T-helper 2 cell treated with Interferon-gamma antibody and Interleukin-4, amounts not matched to agents 100 ng/mL and 5 ng/mL, for 36 hours (primary cell): Measurements from ENCODE around the gene ENOX1. TPM values are rescaled to one million over a fixed set of nuclear protein-coding genes. Genes with fewer than 3 reads are reported as not detected.

Experiments
- intact Hi-C: fragments of 100-400 bp; cut with micrococcal nuclease; formaldehyde crosslinking; loops from one replicate; pipeline ENCODE4 v1.15.1; 2023
- total RNA-seq: library from RNA; stranded (reverse); gene quantifications from 2 replicates; pipeline ENCODE4 v1.2.3, GENCODE V29; 2022

The ENOX1 gene
- total RNA-seq, 1 donor from 2014 or later = not detected

DNA sequence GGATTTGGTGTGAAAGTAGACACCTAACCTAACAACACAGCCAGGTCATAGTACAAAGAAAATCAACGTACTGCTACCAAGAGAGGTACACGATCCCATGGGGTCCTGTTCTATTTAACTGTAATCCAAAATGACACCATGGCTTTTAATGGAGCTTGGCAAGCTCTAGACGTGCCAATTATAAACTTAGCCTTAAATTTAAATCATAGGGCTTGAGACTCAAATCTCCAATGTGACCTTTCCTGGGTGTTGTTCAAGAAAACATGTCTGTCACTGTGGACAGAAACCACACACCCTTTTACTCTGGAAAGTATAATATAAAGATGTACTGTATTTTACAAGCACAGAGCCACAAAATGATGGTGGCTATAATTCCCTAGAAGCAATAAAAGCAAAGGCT is 299.3 kb downstream of the ENOX1 start:
- intact Hi-C loops = no loop called here

DNA sequence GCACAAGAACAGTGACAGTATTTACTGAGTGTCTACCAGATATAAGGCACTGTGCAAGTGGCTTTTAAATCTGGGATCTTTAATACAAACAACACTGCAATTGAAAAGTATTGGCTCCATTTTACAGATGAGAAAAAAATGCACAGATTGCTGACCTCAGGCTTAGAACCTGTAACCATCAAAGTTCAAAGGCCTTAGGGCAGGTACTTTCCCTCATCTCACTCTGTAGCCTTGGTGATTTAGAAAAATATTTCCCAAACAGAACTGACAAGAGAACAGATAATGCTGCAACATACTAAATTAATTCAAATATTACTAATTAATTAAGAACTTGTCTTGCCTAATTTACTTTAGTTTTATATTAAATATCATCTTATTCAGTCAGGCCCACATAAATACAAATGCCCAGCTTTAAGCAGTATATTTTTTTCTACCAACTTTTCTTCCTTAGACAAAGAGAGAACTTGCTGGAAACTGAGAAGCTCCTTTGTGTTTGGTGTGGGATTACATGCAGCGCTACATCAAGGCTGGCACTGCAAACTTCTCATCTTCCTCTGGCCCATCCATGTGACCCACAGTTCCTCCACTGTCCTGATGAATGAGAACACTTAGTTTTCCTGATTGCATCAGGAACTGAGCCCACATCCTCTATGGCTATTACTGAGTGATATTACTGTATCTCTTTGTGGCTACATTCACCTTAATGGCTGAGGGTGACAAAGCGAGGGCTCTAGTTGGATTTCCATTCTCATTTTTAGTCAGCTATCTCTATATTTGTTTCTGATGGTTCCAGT is 302.1 kb downstream of the ENOX1 start:
- intact Hi-C loops = no loop called here

DNA sequence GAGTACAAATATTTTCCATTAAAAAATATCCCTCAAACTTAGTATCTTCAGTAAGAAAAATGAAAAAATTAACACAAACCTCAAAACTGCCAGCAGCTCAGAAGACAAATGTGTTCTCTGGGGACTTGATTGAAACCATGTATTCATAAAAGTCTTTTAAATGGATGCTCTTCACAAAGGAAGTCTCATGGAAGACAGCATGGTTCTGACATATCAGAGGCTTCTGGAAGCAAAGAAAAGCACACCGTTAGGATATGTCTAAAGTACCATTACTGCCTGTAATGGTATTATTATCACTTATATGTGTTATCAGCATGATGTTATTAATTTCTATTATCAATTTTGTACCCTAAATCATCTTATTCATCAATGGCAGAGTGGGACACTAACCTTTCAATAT is 302.8 kb downstream of the ENOX1 start:
- intact Hi-C loops = no loop called here

DNA sequence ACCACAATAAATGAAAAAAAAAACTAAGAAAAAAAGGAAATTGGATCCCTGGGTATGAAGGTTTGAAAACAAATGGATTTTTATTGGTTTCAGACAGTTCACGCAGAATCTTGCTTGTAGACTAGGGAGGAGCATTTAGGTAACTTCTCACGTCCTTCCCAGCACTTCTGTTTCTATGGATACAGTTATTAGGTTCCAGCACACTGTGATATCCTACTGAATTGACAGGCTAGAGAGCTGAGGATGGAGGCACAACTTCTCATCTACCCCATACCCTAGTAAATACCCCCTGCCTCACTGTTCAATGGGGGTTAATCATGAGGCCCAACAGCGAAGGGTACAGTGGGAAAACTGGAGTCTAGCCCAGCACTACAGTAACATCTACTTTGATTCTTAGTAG is 304.1 kb downstream of the ENOX1 start:
- intact Hi-C loops = no loop called here

DNA sequence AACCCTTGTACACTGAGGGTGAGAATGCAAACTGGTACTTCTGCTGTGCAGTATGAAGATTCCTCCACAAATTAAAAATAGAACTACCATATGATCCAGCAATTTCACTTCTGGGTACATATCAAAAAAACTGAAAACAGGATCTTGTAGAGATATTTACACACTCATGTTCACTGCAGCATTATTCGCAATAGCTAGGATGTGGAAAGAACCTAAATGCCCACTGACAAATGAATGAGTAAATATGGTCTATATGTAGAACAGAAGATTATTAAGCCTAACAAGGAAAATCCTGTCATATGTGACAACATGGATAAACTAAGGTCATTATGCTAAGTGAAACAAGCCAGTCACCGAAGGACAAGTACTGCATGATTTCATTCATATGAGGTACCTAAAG is 304.7 kb downstream of the ENOX1 start:
- intact Hi-C loops = no loop called here

DNA sequence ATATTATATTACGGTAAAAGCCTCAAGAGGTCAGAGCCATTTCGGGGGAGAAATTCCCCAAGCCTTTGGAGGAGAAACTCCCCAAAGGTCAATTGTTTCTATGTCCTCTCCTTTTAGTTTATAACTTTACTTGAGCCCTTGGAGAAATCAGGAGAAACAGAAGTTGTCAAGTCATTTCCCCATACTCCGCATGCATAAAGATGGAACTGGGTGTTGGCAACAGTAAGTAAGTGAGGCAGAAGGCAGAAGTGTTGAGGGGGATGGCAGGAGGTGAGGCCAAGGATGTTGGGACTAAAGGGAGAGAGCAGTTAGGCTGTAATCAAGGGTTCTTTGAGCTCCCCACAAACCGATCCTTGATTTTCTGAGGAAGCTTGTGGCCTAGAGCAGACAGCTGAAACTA is 307.9 kb downstream of the ENOX1 start:
- intact Hi-C loops = no loop called here

DNA sequence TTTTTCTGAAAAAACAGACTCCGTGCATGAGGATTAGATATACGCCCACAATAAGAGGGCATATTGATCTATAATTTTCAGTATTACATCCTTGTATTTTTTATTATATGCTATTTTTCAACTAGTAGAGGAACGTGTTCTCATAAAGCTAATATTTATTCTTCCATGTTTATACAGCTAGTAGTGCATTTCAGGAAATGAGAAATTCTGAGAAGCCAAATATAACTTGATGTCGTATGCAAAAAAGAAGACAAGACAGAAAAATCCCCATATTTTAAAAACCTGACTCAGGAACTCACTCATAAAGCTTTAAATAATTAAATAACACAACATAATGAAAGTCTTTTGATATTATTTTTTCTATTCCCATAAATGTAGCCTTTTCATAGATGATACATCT is 308.6 kb downstream of the ENOX1 start:
- intact Hi-C loops = no loop called here

DNA sequence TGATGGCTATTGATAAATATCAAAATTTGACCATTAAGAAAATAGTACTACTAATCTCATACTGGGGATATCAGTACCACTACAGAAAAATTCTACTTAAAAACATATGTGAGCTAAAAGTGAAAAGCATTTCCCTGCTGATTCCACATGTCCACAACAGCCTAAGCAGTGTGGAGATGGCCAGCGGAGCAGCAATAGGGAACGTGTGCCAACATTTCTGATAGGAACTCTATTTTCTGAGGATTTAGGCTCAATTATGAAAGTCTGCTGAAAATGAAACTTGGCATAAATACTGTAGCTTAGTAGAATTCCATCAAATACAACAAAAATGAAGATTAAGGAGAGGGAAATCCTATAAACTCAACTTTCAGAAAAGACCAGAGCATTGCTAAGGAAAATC is 311.6 kb downstream of the ENOX1 start:
- intact Hi-C loops = no loop called here

DNA sequence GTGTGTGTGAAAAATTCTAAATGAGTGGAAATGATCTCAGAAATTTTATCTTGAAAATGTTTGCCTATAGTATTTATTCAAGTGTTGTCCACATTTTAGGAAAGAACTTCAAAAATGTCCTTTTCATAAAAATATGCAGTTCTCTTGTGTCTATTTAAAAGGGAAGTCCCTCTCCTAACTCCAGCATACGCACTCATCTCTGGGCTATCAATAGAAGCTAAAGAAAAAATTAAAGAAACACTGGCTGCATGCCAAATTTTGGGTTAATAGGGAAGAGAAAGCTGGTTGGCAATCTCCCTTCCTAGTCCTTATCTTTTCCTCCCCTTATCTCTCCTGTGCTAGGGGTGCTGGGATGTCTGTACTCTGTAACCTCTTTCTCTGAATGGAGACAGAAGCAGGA is 313.3 kb downstream of the ENOX1 start:
- intact Hi-C loops = no loop called here

DNA sequence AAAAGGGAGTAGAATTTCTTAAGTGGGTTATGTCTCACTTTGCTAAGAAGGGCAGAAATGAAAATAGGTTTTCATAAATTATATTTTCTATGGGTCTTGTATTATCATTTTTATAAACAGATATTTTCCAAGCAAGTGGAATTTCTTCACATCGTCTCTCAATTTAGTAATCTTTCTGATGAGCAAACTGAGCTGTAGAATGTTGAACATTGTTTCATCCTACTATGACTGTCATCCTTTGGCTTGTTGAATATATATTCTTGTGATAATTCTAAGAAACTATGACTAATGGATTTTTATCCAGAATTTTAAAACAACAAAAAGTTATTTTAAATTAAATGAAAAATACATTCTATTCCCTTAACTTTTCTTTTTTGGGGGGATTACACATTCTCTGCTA is 313.8 kb downstream of the ENOX1 start:
- intact Hi-C loops = no loop called here

DNA sequence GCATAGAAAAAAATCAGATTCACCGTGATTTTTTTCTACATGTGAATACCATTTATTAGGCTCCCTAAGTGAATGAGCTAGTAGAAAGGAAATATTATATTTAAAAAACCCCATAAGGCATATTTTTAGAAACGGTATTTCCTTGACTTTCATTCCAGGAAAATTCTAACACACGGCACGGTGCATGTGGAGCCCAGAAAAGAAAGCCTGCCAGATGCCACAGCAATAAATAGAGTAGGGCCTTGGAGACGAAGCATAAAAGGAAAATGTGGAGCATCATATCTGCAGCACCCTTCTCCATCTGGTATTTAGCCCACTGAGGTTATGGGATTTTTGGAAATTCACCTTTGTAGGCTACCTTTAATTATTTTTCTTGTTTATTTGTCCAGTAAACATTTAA is 314.4 kb downstream of the ENOX1 start:
- intact Hi-C loops = no loop called here

DNA sequence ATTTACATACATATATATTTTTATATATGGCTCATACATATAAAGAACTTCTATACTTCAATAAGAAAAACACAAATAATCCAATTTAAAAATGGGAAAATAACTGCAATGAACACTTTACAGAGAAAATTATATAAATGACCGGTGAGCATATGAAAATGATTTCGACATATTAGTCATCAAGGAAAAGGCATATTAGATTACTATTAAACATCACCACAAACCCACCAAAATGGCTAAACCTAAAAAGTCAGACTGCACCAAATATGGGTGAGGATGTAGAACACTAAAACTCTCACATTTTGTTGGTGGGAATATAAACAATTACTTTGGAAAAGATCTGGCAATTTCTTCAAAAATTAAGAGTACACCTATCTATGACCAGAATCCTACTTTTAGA is 316.2 kb downstream of the ENOX1 start:
- intact Hi-C loops = no loop called here

DNA sequence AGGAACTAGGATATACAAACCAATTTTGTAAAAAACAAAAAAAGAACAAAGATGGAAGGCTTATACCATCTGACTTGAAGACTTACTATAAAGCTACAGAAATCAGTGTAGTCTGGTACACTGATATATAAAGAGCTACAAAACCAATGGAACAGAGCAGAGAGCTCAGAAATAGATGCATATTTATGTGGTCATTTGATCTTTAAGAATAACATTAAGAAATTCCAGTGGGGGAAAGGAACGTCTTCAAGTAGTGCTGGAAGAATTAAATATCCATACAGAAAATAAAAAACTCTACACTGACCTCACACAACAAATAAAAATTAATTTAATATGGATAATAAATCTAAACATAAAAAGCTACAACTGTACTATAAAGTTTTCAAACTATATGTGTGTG is 317.0 kb downstream of the ENOX1 start:
- intact Hi-C loops = no loop called here

DNA sequence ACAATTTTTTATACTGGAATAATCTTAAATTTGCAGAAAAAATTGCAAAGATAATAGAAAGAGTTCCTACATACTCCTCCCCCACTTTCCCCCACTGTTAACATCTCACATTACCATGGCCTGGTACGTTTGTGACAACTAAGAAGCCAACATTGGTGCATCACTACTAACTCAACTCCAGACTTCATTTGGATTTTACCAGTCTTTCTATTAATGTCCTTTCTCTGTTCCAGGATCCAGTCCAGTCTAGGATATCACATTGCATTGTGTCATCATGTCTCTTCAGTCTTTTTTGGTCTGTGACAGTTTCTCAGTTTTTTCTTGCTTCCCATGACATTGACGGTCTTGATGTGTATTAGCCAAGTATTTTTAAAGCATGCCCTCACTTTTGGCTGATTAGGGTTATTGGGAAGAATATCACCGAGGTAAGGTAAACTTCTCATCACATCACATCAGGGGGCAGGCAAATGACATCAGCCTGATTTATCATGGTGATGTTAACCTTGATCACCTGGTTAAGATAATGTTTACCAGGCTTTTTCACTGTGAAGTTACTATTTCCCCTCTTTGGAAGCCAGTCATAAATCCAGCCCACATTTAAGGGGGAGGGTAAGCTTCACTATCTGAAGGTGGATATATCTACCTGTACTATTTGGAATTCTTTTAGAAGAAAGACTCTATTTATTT is 322.1 kb downstream of the ENOX1 start:
- intact Hi-C loops = no loop called here

DNA sequence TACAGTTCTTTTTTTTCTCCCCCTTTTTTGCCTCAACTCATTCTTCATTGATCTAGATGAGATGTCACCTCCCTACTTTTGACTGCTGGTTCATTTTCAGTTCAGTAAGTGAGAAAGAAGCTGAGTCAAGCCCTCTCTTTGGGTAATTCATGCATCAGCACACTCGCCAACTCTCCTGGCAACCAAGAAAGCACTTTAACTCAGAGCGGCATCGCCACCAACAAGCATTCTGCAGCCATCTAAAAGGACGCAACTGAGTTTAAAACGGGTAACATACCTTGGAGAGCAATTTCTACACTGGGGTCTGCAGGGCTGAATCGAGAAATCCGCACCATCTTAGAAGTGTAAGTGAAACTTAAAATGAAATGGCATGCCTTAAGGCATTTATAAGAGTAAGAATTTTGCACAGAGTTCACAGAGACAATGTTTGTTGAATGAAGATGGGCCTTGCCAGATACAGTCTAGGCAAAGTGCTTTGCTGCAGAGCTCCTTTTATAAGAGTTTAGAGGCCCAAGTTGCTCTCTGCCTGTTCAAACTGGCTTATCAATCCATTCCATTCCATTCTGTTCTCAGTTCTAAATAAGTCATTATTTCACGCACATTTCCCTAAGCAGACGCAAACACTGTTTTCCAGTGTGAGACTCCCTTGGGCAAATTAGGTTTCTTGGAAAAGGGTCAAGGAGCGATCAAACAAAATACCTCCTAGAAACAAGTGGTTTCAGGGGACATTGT is 338.0 kb downstream of the ENOX1 start:
- intact Hi-C loops = no loop called here

DNA sequence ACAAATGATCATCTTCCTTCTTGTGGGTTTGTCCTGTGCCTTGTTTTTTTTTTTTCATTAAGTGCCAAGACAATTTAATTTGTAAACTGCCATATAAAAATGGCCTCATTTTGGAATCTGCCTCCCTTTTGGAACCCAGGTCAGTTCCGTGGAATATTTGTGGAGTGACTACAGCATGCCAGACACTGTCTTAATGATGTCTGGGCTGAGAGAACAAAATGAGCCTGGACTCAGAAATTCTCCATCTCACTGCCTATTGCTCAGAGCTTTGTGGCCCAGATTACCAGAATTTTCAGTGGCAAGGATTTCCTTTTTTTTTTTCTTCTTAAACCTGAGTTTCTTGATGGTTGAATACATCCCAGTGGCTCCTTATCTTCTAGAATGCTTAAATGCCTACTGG is 340.6 kb downstream of the ENOX1 start:
- intact Hi-C loops = no loop called here

DNA sequence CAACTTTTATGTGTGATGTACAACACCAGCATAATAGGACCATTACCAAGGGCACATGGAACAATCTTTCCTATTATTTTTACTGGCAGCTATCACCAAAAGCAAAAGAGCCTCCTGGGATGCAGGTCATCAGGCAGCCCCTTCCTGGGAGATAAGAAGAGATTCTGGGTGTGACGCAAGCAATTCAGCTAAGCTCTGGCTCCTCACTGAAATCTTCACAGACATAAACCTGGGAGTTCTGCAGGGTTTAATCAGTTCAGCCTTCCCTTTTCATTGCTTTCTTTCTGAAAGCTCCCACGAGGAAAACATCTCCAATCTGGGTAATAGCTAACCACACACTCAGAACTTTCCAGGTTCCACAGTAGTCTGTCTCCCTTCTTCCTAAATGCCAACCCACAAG is 341.1 kb downstream of the ENOX1 start:
- intact Hi-C loops = no loop called here

DNA sequence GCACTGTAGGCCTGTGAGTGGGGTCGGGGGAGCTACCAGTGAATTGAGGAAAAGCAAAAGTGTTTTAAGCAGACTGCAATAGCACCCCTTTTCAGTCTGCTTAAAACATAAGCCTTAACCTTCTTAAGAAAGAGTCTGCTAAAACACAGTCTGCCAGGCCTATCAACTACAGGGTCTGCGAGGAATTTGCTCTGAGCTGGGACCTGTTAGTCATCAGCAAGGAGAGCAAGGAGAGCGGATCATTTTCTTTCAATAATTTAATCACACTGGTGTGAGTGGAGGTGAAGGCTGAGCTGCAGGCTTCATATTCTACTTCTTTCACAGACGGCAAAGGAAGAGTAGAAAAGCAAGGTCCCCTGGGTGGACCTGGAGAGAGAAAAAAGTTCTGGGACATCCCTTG is 342.7 kb downstream of the ENOX1 start:
- intact Hi-C loops = no loop called here

DNA sequence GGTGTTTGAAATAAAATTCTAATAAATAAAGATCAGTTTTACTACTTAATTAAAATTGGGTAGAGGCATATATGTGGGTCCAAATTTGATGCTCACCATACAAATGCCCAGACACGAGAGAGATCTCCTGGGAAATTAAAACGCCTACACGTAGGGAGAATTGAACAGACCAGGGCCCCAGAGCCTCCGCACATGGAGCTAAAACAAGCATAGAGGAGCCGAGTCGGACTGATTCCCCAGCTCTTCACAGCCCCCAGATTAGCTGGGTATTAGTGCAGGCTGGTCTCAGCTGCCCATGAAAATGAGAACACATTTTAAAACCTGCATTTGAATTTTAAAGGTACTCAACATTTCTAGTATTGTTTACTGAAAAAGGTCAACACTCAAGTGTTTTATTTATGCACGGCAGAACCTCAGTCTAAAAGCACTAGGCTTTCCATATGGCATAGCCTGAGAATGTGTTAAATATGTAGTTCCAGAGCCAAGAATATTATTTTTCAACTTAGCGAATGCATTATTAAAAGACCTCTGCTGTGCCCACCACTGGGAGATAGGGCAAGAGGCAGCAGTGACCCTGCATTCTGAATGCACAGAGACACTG is 344.8 kb downstream of the ENOX1 start:
- intact Hi-C loops = no loop called here

DNA sequence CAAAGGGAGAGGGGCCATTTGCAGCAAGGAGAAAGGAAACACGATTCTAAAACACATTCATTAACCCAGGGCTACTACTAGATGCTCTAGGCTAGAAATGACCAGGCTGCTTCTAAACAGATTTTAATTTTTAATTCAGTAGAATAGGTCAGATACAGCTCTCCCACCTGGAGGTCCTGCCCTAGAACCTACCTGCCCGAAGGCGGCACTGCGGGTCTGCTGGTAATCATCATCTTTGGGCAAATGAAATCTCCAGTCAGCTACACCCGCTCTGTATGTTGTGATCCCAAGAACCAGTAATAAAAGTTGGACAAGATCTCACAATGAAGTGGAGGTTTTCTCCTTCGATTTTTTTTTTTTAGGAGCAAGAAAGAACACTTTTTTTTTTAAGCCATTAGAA is 345.3 kb downstream of the ENOX1 start:
- intact Hi-C loops = no loop called here

DNA sequence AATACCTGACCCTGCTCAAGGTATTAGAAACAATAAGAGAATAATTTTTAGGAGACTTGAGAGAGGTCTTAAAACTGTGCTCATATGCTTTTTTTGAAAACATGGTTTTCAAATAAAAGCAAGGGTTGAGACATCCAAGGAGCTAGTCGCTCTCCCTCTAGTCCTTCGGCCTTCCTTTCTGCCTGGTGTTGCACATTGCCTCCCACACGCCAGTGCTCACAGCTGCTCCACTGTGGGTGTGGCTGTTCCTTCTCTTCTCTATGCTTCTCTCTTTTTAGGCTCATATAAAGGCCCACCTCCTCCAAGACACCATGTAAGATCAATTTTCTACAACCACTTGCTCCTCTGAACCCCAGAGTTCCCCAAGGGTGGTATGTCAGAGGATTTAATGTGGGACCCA is 352.6 kb downstream of the ENOX1 start:
- intact Hi-C loops = no loop called here

DNA sequence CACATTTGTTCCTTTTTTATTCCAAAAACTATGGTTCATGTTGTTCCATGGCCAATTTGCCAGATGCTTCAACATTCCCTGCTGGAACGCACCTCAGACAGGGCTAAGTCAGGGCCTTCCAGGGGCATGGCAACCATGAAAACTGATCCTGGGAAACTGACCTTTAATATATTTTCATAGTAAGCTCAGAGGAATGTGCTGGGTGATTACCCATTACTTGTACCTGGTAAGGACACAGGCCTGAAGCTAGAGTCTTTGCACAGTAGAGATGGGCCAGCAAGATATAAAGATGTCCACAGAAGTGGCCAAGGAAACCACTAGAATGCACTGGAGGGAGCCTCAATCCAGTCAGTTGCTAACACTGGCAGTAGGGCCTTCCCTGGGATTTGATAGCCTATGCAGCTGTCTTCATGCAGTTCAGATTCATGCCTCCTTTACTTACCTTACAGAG is 353.1 kb downstream of the ENOX1 start:
- intact Hi-C loops = no loop called here
